Lower leg skin (tissue), 4 donors: ENCODE measurements around the gene LRP10. TPM values are rescaled to one million over a fixed set of nuclear protein-coding genes. Genes with fewer than 3 reads are reported as not detected.
A peak's percentile ranks its signal among the peaks of the same experiment; 100 is the strongest.

Experiments used
- DNase-seq, 2 donors: peaks; one replicate each; pipeline ENCODE4 v3.0.0-alpha.2; 2019; ENCODE audit warnings: low spot score in 2 of 2
- H3K4me3 ChIP-seq: fragments of 200-600 bp; sonication (generic); 2 replicates; pipeline ENCODE4 v1.5.1; 2017; ENCODE audit warnings: mild to moderate bottlenecking, low read depth; ENCODE audit not compliant: poor library complexity, severe bottlenecking
- CTCF ChIP-seq, 3 donors: fragments of 450-650 bp; IDR thresholded peaks; one replicate each; pipeline ENCODE4 v1.5.1; 2016; ENCODE audit warnings: antibody characterized with exemption in 3 of 3, mild to moderate bottlenecking in 3 of 3, moderate library complexity in 2 of 3
- POLR2A ChIP-seq, 2 donors: fragments of 450-650 bp; IDR thresholded peaks; one replicate each; pipeline ENCODE4 v1.6.1; 2016 to 2017; ENCODE audit warnings: antibody characterized with exemption in 2 of 2, mild to moderate bottlenecking in 1 of 2, moderate library complexity in 1 of 2
- WGBS, 2 donors: methylation state at CpG; one replicate each; pipeline ENCODE4 v1.1.5; 2018; 5-methylcytosine and 5-hydroxymethylcytosine counted together
- intact Hi-C: fragments of 100-400 bp; cut with DNase I; formaldehyde crosslinking; loops from one replicate; pipeline ENCODE4 v1.15.0; 2023; ENCODE audit warnings: low total_unique reads
- total RNA-seq, 4 donors: library from RNA; depleted of rRNA; stranded (reverse); fragments of >200 nt; gene quantifications; one replicate each; pipeline ENCODE4 v1.1.0, GENCODE V29; 2016

Gene LRP10
- total RNA-seq, 4 donors from 2014 or later = 148 to 209 (median 167) TPM

GRCh38 chr14:22878271-22879246 is 7.0 kb downstream of the LRP10 start:
- no peak overlapping the region for H3K4me3 ChIP-seq
- intact Hi-C loops = no loop called here
- 77 to 79% methylated on average over 8 of the region's 8 CpGs for WGBS, 2 donors
- DNase-seq = no peak
- TF ChIP-seq CTCF (IDR thresholded peaks at IDR 0.05) (no peak), POLR2A (IDR thresholded peaks at IDR 0.05) (no peak)

DNA sequence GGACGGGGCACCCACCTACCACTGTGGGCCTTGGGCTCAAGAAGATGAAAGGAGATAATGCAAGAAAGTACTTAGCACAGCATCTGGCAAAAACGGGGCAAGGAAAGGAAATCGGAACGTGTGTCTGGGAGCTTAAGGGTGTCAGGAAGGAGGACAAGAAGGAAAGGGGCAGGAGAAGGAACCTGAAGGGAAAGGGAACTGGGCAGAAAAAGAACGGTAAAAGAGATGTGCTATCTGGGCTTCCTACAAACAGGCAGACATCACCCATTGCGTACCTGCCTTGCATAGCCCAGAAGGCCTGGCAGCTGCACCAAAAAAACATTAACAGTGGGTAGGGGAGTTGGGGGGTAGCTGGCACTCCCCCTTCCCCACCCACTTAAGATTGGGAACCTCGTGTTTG is 10.5 kb downstream of the LRP10 start:
- intact Hi-C loops = no loop called here

DNA sequence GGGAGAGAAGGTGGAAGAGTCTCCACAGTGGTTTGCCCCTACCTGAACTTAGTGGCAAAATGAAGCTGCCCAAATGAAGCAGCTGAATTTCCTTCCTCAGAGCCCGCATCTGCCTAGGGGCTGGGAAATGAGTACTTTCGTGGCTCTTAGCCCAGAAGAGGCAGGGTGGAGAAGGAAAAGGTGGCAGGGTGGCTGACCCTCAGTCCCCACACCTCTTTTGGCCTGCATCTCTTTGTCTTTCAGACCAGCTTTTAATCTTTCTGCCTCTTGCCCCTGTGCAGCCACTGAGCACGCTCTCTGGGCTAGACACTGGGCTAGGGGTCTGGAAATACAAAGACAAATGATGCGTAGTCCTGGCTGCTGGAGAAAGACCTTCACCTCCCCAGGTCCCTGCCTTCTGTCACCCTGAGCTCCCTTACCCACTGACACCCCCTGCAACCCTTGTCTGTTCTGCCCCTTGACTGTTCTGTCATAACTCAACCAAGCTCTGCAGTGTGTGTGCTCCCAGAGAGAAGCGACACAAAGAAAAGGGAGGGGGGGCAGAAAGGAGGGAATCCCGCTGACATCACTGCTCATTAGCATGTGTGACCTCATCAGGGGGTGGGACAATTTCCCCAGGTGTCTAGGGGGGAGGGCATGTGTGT is 11.1 kb downstream of the LRP10 start:
- intact Hi-C loops = no loop called here
- no peak overlapping the region for H3K4me3 ChIP-seq
- TF ChIP-seq CTCF (IDR thresholded peaks at IDR 0.05) = no peak
- DNase-seq = no peak
- 19 to 22% methylated on average over 6 of the region's 6 CpGs for WGBS, 2 donors

More for the DNA sequence above, 10.5 kb downstream of the LRP10 start:
- H3K4me3 ChIP-seq = no peak overlapping the region
- 25 to 28% methylated on average over 7 of the region's 7 CpGs for WGBS, 2 donors
- no peak for DNase-seq
- TF ChIP-seq CTCF (IDR thresholded peaks at IDR 0.05) (no peak), POLR2A (IDR thresholded peaks at IDR 0.05) (no peak)

GRCh38 chr14:22883173-22883976 is 11.8 kb downstream of the LRP10 start, which contains the start of gene REM2:
Gene REM2, plus strand, starts transcription at chr14:22883222. Its CDS starts 66 bp downstream, at chr14:22883288.
- intact Hi-C loops = no loop called here
- TF ChIP-seq CTCF (IDR thresholded peaks at IDR 0.05) (peak in 1 of 3 donors; percentile 17), POLR2A (IDR thresholded peaks at IDR 0.05) (no peak)
- 35 to 37% methylated on average over 14 to 15 of the region's 15 CpGs for WGBS, 2 donors

DNA sequence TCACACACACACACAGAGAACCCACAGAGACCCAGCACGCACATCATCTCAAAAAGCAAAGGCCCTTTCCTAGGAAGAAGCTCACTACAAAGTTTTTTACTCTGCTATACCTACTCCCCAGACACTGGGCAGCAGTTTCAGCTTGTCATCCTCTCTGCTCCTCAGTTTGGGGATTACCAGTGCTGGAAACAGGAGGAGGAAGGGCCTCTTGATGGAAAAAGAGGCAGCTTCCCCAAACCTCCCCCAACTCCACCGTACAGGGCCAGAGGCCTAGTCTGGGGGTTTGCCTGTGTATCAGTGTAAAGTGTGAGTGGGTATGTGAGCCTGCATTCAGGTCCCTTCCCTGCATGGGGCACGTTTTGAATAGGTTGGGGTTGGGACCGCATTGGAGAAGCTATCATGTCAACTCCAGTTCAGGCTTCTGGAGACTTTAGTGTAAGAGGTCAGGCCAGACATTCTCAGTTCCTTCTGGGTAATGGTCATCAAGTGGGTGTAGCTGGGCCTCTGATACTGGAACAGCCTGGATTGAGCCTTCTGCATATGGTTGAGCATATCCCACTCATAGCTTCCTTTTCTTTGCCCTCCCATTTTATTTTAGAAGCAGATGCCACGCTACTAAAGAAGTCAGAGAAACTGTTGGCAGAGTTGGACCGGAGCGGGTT is 12.7 kb downstream of the LRP10 start:
- H3K4me3 ChIP-seq = no peak overlapping the region
- TF ChIP-seq POLR2A (IDR thresholded peaks at IDR 0.05) (no peak), CTCF (IDR thresholded peaks at IDR 0.05) (no peak)
- intact Hi-C loops = no loop called here
- DNase-seq = no peak
- WGBS, 2 donors = 80 to 86% methylated on average over 7 of the region's 7 CpGs

More at GRCh38 chr14:22883173-22883976, 11.8 kb downstream of the LRP10 start, which contains the start of gene REM2:
- DNase-seq = no peak
- H3K4me3 ChIP-seq = no peak within 1 kb of the TSS
